Mucosa of rectum (tissue), 2 donors: Measurements from ENCODE around the gene UBE2O.

Source experiments
- H3K27ac ChIP-seq, 2 donors: one replicate each; pipeline ENCODE4 v1.7.0; 2013; ENCODE audit warnings: inconsistent platforms in 2 of 2, low read depth in 2 of 2, low read length in 2 of 2
- H3K27me3 ChIP-seq, 2 donors: one replicate each; pipeline ENCODE4 v1.7.0; 2013; ENCODE audit warnings: low read length in 2 of 2; ENCODE audit not compliant: control insufficient read depth in 2 of 2, insufficient read depth in 2 of 2
- H3K36me3 ChIP-seq, 2 donors: one replicate each; pipeline ENCODE4 v1.7.0; 2013; ENCODE audit warnings: low read length in 2 of 2; ENCODE audit not compliant: control insufficient read depth in 2 of 2, insufficient read depth in 2 of 2
- H3K4me1 ChIP-seq, 2 donors: one replicate each; pipeline ENCODE4 v1.7.0; 2013; ENCODE audit warnings: low read length in 2 of 2, mild to moderate bottlenecking in 1 of 2; ENCODE audit not compliant: control insufficient read depth in 2 of 2, insufficient read depth in 2 of 2
- H3K4me3 ChIP-seq, 2 donors: one replicate each; pipeline ENCODE4 v1.7.0; 2013; ENCODE audit warnings: low read length in 2 of 2
- H3K9ac ChIP-seq, 2 donors: one replicate each; pipeline ENCODE4 v1.7.0; 2013; ENCODE audit warnings: low read length in 2 of 2, low read depth in 1 of 2, mild to moderate bottlenecking in 1 of 2
- H3K9me3 ChIP-seq, 2 donors: one replicate each; pipeline ENCODE4 v1.7.0; 2013; ENCODE audit warnings: low read length in 2 of 2; ENCODE audit not compliant: control insufficient read depth in 2 of 2
- donor health status: healthy.
- donor health status: Normal muscosa, but diverticular disease.

The UBE2O gene

DNA sequence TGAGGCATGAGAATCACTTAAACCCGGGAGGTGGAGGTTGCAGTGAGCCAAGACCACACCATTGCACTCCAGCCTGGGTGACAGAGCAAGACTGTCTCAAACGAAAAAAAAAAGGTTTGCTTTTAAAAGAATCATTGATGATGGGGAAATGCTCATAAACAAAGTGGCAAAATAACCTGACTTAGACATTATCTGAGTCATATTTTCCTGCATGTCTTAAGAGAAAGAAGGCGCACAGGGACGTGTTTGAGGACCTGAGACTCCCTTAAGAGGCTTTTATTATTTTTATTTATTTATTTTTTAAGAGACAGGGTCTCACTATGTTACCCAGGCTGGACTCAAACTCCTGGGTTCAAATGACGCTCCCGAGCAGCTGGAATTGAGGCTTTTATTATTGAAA lies 93.6 kb downstream of the UBE2O start:
- H3K9ac ChIP-seq, result no peak overlapping the region
- H3K27me3 ChIP-seq, result no peaks in the 10 kb centered on the region
- no peaks in the 10 kb centered on the region for H3K36me3 ChIP-seq
- peaks cover 3 to 4% of the 10 kb centered on the region in 2 donors for H3K4me1 ChIP-seq
- no peak overlapping the region for H3K27ac ChIP-seq
- H3K9me3 ChIP-seq, result no peaks in the 10 kb centered on the region
- H3K4me3 ChIP-seq, result no peak overlapping the region

DNA sequence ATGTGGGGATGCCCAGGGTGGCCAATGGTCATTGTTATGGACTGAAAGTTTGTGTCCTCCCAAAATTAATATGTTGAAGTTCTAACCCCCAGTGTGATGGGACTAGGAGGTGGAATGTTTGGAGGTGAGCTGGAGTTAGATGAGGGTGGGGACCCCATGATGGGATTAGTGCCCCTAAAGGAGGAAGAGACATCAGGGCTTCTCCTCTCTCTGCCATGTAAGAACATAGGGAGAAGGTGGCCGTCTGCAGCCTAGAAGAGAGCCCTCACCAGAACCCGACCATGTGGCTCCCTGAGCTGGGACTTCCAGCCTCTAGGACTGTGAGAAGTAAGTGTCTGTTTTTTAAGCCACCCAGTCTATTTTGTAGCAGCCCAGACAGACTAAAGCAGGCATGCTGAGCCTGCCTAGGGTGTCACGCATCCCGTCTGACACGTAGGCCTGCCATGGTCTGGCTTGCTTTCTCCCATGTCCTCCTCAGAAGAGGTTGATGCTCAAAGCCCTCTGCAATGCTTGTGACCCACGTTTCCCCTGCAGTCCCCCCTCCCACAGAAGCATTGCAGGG lies 95.3 kb downstream of the UBE2O start:
- Histone ChIP-seq H3K36me3 (no peaks in the 10 kb centered on the region), H3K9me3 (no peaks in the 10 kb centered on the region), H3K4me3 (peak overlapping the region; percentile 30 to 59), H3K4me1 (peaks cover 8 to 9% of the 10 kb centered on the region in 2 donors), H3K27ac (peak overlapping the region in 1 of 2 donors; percentile 77), H3K9ac (no peak overlapping the region), H3K27me3 (no peaks in the 10 kb centered on the region)

DNA sequence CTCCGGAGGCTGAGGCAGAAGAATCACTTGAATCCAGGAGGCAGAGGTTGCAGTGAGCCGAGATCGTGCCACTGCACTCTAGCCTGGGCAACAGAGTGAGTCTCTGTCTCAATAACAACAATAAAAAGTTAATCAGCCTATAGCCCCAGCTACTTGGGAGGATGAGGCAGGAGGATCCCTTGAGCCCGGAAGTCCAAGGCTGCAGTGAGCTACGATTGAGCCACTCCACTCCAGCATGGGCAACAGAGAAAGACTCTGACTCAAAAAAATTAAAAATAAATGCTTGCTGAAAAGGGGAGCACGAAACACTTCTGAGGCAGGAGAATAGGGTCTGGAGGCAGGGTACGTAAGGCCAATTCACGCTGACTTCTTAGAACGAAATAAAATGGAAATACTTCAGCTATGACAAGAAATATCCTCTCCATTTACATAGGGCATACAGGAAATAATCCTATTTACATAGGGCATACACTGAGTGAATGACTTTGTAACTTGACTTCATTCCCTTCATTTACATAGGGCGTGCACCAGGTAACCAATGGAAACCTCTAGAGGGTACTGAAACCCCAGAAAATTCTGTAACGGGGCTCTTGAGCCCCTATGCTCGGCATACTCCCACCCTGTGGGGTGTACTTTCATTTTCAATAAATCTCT lies 96.0 kb downstream of the UBE2O start:
- peak overlapping the region; percentile 30 to 59 for H3K4me3 ChIP-seq
- H3K36me3 ChIP-seq, result no peaks in the 10 kb centered on the region
- peak overlapping the region in 1 of 2 donors; percentile 40 for H3K9ac ChIP-seq
- H3K27ac ChIP-seq, result peak overlapping the region; percentile 77 to 80
- no peaks in the 10 kb centered on the region for H3K9me3 ChIP-seq
- H3K4me1 ChIP-seq, result peaks cover 9 to 13% of the 10 kb centered on the region in 2 donors
- H3K27me3 ChIP-seq, result no peaks in the 10 kb centered on the region

DNA sequence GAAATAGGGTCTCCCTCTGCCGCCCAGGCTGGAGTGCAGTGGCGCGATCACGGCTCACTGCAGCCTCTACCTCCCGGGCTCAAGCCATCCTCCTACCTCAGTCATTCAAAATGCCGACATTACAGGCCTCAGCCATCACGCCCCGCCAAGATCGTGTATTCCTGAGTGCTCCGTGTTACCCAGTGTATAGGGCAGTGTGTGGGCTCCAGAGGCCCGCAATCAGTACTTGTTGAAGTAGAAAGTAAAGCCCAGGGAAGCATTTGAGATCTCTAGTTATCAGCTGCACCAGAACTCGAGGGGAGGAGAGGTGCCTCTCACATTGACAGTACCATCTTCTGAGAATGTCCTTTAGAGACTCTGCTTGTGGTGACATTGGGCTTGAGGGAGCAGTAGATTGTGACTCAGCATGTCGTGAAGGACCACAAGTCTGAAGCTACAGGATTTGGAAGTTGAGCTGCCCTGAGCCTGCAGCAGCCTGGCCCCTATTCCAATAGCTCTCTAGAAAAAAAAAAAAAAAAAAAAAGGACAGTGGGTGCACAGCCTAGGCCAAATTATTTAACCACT lies 98.1 kb downstream of the UBE2O start:
- Histone ChIP-seq H3K9ac (no peak overlapping the region), H3K4me1 (peaks cover 9 to 14% of the 10 kb centered on the region in 2 donors), H3K9me3 (no peaks in the 10 kb centered on the region), H3K4me3 (no peak overlapping the region), H3K27me3 (no peaks in the 10 kb centered on the region), H3K27ac (no peak overlapping the region), H3K36me3 (no peaks in the 10 kb centered on the region)

- Histone ChIP-seq H3K4me1 (peaks cover 9 to 14% of the 10 kb centered on the region in 2 donors), H3K27ac (peak overlapping the region in 1 of 2 donors; percentile 91), H3K27me3 (no peaks in the 10 kb centered on the region), H3K9ac (peak overlapping the region; percentile 72), H3K4me3 (peak overlapping the region; percentile 77 to 87), H3K36me3 (no peaks in the 10 kb centered on the region), H3K9me3 (no peaks in the 10 kb centered on the region)
These were observed 98.6 kb downstream of the UBE2O start for GRCh38 chr17:76354317-76354729.

DNA sequence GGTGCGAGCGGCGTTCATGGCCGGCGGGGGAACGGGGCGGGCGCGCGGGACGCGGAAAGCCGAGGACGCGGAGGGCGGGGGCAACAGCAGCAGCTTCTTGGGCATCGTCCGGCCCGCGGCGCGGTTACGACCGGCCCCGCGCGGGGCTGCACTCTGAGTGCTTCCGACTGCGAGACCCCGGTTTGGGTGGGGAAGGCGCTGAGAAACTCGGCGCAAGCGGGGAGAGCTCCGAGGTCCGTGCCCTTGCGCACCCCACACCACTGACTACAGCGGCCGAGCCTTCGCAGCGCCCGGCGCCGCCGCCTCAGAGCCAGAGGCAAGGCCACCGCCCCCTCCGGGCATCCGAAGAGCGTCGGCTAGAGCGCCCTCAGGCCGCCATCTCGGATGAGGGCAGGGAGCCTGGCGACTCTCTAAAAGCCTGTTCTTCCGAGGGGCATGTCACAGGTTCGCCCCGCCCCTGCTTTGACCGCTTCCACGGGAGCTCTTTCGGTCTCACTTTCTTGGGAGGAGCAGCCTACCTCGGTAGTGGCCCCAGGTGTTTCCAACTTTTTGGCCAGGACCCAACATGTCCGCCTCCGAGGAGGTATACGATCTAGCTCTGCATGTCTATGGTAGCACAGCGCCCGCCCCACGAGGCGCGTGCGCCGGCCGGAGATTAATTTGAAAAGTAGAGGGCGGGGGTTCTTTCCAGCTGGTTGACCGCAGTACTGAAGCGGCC lies 99.2 kb downstream of the UBE2O start, which contains the start of gene PRPSAP1:
Gene PRPSAP1, minus strand, starts transcription at position 318 of the 718 bp plus-strand sequence. Its CDS starts 213 bp downstream, at position 105.
- H3K27ac ChIP-seq, result peak within 1 kb of the TSS; percentile 87 to 91
- peak within 1 kb of the TSS; percentile 77 to 87 for H3K4me3 ChIP-seq
- H3K9me3 ChIP-seq, result no peaks in the 10 kb centered on the region
- H3K27me3 ChIP-seq, result no peaks in the 10 kb centered on the region
- H3K4me1 ChIP-seq, result peaks cover 9 to 14% of the 10 kb centered on the region in 2 donors
- peak within 1 kb of the TSS; percentile 72 to 83 for H3K9ac ChIP-seq
- H3K36me3 ChIP-seq, result no peaks in the 10 kb centered on the region

- peak overlapping the region; percentile 77 to 87 for H3K4me3 ChIP-seq
- peaks cover 9 to 14% of the 10 kb centered on the region in 2 donors for H3K4me1 ChIP-seq
- H3K36me3 ChIP-seq, result no peaks in the 10 kb centered on the region
- H3K9me3 ChIP-seq, result no peaks in the 10 kb centered on the region
- peak overlapping the region; percentile 72 for H3K9ac ChIP-seq
- H3K27ac ChIP-seq, result peak overlapping the region; percentile 87 to 91
- no peaks in the 10 kb centered on the region for H3K27me3 ChIP-seq
These were observed 99.9 kb downstream of the UBE2O start for GRCh38 chr17:76353004-76353598.

GRCh38 chr17:76351526-76352071 lies 101.4 kb downstream of the UBE2O start:
- Histone ChIP-seq H3K27ac (no peak overlapping the region), H3K4me1 (peaks cover 9 to 14% of the 10 kb centered on the region in 2 donors), H3K9me3 (no peaks in the 10 kb centered on the region), H3K9ac (no peak overlapping the region), H3K27me3 (no peaks in the 10 kb centered on the region), H3K4me3 (no peak overlapping the region), H3K36me3 (peaks cover 4 to 6% of the 10 kb centered on the region in 2 donors)

DNA sequence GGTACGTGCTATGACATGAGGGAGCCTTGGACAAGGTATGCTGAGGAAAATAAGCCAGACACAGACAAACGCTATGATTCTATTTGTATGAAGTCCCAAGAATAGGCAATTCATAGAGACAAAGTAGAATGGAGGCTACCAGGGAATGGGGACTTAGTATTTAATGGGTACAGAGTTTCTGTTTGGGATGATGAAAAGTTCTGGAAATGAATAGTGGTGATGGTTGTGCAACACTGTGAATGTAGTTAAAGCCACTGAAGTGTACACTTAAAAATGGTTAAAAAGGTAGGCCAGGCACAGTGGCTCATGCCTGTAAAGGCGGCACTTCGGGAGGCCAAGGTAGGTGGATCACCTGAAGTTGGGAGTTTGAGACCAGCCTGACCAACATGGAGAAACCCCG lies 102.5 kb downstream of the UBE2O start:
- Histone ChIP-seq H3K27me3 (no peaks in the 10 kb centered on the region), H3K9me3 (no peaks in the 10 kb centered on the region), H3K27ac (no peak overlapping the region), H3K9ac (no peak overlapping the region), H3K4me3 (no peak overlapping the region), H3K4me1 (peaks cover 9 to 14% of the 10 kb centered on the region in 2 donors), H3K36me3 (peaks cover 11 to 17% of the 10 kb centered on the region in 2 donors)
